GM12892 (cell line): ENCODE data around the gene THBS1.

Experiments used
- DNase-seq: peaks from one replicate; pipeline ENCODE4 v3.0.0; 2011; ENCODE audit not compliant: insufficient read length
- FAIRE-seq: peaks from 2 replicates; lab custom pipeline; 2011; peaks lifted over from hg19 to GRCh38; lab: Jason Lieb, UNC
- POLR2A ChIP-seq: IDR thresholded peaks from 2 replicates; pipeline ENCODE4 v1.6.1; 2011; ENCODE audit warnings: low read depth, low read length, control low read depth
- POLR2AphosphoS5 ChIP-seq: IDR thresholded peaks from 2 replicates; pipeline ENCODE4 v1.6.1; 2011; ENCODE audit warnings: low read depth, low read length, control low read depth
- TAF1 ChIP-seq: IDR thresholded peaks from 2 replicates; pipeline ENCODE4 v1.6.1; 2011; ENCODE audit warnings: low read depth, mild to moderate bottlenecking, control low read depth, low read length, borderline replicate concordance

THBS1 gene

DNA sequence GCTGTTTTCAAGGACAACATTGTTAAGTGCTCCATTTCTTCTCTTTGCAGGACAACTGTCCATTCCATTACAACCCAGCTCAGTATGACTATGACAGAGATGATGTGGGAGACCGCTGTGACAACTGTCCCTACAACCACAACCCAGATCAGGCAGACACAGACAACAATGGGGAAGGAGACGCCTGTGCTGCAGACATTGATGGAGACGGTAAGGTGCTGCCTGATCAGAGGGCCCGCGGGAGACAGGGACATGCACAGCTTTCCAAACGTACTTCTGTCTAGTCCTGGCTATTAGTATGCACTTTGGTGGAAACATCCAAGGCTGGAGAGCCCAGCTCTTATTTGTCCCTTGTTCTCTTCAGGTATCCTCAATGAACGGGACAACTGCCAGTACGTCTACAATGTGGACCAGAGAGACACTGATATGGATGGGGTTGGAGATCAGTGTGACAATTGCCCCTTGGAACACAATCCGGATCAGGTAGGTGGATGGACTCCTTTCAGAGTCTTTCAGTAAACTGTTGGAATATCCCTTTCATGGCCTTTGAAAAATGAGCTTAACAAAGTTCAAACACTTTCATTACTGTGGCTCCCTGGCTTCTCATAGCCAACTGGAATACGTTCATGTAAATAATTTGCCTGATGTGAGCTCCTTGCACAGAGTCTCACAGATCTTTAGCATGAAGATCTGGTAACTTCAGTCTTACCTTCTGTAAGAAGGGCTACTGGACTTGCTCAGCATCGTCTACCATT, 10.4 kb downstream of the THBS1 start:
- DNase-seq (no peak), FAIRE-seq (no peak)
- TF ChIP-seq TAF1 (no peak), POLR2AphosphoS5 (no peak), POLR2A (no peak)

DNA sequence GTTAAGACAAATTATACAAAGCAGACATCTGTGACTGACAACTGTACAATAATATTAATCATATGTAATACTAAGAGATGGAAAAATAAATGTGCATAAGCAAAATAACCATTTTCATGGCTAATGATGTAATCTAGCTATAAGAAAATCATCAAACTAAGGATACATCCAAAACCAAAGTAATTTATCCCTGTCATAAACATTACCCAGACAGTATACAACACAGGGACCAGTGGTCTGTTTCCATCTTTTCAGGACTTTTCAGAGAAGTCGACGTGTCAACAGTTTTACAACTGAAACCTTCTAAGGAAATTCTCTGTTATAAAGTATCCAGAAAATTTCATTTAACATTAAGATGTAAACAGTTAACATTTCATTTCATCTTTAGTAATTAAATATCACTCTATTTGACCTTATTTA, 11.0 kb downstream of the THBS1 start:
- no peak for FAIRE-seq
- TF ChIP-seq POLR2A (no peak), TAF1 (no peak), POLR2AphosphoS5 (no peak)
- DNase-seq, result no peak

DNA sequence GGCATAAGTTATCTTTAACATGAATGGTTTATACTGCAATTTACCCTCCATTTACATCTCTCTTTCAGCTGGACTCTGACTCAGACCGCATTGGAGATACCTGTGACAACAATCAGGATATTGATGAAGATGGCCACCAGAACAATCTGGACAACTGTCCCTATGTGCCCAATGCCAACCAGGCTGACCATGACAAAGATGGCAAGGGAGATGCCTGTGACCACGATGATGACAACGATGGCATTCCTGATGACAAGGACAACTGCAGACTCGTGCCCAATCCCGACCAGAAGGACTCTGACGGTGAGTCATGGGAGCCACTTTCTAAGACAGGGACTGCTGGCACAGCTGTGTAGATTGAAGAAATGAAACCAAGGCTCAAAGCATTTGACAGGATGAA, 11.6 kb downstream of the THBS1 start:
- FAIRE-seq, result no peak
- TF ChIP-seq POLR2AphosphoS5, result no peak
- TF ChIP-seq POLR2A, result no peak
- no peak for TF ChIP-seq TAF1
- no peak for DNase-seq

DNA sequence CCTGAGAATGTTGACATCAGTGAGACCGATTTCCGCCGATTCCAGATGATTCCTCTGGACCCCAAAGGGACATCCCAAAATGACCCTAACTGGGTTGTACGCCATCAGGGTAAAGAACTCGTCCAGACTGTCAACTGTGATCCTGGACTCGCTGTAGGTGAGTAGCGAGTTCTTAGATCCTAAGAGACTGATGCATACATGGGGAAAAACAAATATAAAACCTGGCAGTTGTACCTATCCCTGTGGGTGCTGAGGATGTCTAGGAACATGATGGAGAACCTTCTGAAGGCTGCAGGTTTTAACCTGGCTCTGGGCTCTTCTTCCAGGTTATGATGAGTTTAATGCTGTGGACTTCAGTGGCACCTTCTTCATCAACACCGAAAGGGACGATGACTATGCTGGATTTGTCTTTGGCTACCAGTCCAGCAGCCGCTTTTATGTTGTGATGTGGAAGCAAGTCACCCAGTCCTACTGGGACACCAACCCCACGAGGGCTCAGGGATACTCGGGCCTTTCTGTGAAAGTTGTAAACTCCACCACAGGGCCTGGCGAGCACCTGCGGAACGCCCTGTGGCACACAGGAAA, 12.3 kb downstream of the THBS1 start:
- TF ChIP-seq POLR2A, result no peak
- no peak for TF ChIP-seq POLR2AphosphoS5
- no peak for TF ChIP-seq TAF1
- FAIRE-seq (no peak), DNase-seq (no peak)

DNA sequence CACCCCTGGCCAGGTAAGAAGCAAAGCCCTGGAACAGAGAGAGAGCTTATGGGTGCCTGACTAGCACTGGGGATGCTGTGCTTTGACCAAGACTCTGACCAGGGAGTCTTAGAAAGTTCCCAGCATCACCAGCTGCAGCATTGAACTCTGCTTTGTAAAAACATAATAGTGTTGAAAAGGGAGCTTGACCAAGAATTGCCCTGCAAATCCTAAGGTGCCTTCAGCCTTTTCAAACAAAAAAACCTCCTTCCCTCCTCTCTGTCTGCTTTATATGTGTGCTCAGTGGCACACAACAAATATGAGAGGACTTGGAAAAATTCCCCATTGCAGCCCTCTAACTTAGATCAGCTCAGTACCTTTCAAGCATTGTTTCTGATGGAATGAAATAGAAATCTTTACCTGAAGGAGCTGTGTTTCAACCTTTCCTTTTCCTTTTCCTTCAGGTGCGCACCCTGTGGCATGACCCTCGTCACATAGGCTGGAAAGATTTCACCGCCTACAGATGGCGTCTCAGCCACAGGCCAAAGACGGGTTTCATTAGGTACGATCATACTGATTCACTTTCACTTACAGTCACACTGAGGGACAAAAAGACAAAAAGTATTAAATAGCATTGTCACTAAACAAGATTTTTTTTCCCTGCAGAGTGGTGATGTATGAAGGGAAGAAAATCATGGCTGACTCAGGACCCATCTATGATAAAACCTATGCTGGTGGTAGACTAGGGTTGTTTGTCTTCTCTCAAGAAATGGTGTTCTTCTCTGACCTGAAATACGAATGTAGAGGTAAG, 13.0 kb downstream of the THBS1 start:
- FAIRE-seq, result no peak
- TF ChIP-seq TAF1, result no peak
- TF ChIP-seq POLR2AphosphoS5, result no peak
- no peak for TF ChIP-seq POLR2A

DNA sequence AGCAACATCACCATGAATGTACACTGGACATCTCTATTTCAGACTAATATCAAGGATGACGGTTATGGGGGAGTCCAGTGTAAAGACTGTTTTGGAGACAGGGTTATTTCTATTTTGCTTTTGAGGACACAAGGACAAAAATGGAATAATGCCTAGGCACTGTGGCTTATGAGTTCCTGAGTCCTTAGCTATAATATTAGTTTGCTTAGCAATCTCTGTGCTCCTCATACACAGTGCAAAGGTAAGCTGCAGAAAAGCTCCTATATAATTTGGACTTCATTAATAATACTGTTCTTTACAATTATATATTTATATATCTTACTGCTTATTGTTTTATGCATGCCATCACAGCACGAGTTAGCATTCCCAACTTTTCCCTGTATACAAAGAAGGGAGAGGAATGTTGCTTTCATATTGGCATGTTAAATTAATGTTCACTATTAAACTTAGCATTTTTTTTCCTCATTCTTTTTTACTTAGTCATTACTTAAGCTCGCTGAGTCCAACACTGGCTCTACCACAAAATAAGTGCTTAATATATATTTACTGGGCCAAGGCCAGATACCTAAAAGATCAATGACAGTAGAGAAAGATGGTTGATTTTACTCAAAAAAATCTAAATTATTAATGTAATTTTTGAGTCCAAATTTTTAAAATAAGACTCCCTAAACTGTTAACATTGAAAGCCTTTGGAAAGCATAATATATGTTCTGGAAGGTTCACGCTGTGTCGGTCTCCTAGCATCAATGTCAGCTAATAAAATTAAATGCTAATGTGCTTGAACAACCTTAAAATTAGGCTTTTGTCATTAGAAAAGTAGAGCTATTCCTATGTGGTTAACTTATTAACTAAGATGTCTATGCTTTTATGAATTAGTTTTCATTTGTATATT, 13.8 kb downstream of the THBS1 start:
- DNase-seq (no peak), FAIRE-seq (no peak)
- TF ChIP-seq POLR2AphosphoS5, result no peak
- no peak for TF ChIP-seq POLR2A
- TF ChIP-seq TAF1, result no peak

More for the DNA sequence above, 13.0 kb downstream of the THBS1 start:
- DNase-seq, result no peak

DNA sequence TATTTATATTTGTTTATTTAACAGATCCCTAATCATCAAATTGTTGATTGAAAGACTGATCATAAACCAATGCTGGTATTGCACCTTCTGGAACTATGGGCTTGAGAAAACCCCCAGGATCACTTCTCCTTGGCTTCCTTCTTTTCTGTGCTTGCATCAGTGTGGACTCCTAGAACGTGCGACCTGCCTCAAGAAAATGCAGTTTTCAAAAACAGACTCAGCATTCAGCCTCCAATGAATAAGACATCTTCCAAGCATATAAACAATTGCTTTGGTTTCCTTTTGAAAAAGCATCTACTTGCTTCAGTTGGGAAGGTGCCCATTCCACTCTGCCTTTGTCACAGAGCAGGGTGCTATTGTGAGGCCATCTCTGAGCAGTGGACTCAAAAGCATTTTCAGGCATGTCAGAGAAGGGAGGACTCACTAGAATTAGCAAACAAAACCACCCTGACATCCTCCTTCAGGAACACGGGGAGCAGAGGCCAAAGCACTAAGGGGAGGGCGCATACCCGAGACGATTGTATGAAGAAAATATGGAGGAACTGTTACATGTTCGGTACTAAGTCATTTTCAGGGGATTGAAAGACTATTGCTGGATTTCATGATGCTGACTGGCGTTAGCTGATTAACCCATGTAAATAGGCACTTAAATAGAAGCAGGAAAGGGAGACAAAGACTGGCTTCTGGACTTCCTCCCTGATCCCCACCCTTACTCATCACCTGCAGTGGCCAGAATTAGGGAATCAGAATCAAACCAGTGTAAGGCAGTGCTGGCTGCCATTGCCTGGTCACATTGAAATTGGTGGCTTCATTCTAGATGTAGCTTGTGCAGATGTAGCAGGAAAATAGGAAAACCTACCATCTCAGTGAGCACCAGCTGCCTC, 14.7 kb downstream of the THBS1 start:
- DNase-seq, result no peak
- FAIRE-seq, result no peak
- no peak for TF ChIP-seq POLR2A
- TF ChIP-seq TAF1, result no peak
- no peak for TF ChIP-seq POLR2AphosphoS5

DNA sequence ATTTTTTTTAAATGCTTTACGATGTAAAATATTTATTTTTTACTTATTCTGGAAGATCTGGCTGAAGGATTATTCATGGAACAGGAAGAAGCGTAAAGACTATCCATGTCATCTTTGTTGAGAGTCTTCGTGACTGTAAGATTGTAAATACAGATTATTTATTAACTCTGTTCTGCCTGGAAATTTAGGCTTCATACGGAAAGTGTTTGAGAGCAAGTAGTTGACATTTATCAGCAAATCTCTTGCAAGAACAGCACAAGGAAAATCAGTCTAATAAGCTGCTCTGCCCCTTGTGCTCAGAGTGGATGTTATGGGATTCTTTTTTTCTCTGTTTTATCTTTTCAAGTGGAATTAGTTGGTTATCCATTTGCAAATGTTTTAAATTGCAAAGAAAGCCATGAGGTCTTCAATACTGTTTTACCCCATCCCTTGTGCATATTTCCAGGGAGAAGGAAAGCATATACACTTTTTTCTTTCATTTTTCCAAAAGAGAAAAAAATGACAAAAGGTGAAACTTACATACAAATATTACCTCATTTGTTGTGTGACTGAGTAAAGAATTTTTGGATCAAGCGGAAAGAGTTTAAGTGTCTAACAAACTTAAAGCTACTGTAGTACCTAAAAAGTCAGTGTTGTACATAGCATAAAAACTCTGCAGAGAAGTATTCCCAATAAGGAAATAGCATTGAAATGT, 15.6 kb downstream of the THBS1 start:
- DNase-seq, result no peak
- FAIRE-seq, result no peak
- TF ChIP-seq POLR2A, result no peak
- no peak for TF ChIP-seq POLR2AphosphoS5
- no peak for TF ChIP-seq TAF1

DNA sequence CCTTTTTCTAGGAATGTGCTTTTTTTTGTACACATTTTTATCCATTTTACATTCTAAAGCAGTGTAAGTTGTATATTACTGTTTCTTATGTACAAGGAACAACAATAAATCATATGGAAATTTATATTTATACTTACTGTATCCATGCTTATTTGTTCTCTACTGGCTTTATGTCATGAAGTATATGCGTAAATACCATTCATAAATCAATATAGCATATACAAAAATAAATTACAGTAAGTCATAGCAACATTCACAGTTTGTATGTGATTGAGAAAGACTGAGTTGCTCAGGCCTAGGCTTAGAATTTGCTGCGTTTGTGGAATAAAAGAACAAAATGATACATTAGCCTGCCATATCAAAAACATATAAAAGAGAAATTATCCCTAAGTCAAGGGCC, 16.5 kb downstream of the THBS1 start:
- DNase-seq, result no peak
- no peak for TF ChIP-seq POLR2A
- TF ChIP-seq POLR2AphosphoS5, result no peak
- no peak for TF ChIP-seq TAF1
- FAIRE-seq, result no peak

DNA sequence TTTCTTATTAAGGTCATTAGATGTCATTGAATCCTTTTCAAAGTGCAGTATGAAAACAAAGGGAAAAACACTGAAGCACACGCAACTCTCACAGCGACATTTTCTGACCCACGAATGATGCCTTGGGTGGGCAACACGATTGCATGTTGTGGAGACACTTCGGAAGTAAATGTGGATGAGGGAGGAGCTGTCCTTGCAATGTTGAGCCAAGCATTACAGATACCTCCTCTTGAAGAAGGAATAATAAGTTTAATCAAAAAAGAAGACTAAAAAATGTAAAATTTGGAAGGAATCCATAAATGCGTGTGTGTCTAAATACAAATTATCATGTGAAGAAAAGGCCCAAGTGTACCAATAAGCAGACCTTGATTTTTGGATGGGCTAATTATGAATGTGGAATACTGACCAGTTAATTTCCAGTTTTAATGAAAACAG, 16.9 kb downstream of the THBS1 start:
- FAIRE-seq (no peak), DNase-seq (no peak)
- TF ChIP-seq POLR2AphosphoS5 (no peak), TAF1 (no peak), POLR2A (no peak)
